Measurements from ENCODE around the gene LAG3. TPM values are rescaled to one million over a fixed set of nuclear protein-coding genes. Genes with fewer than 3 reads are reported as not detected.

The LAG3 gene
- total and polyA plus RNA-seq, 10 of the 15 experiments (the other 5 are each of a cell fraction or from before 2014, with no cell fraction given): 0.52 to 4.2 (median 1.0) TPM; not detected in 1

DNA sequence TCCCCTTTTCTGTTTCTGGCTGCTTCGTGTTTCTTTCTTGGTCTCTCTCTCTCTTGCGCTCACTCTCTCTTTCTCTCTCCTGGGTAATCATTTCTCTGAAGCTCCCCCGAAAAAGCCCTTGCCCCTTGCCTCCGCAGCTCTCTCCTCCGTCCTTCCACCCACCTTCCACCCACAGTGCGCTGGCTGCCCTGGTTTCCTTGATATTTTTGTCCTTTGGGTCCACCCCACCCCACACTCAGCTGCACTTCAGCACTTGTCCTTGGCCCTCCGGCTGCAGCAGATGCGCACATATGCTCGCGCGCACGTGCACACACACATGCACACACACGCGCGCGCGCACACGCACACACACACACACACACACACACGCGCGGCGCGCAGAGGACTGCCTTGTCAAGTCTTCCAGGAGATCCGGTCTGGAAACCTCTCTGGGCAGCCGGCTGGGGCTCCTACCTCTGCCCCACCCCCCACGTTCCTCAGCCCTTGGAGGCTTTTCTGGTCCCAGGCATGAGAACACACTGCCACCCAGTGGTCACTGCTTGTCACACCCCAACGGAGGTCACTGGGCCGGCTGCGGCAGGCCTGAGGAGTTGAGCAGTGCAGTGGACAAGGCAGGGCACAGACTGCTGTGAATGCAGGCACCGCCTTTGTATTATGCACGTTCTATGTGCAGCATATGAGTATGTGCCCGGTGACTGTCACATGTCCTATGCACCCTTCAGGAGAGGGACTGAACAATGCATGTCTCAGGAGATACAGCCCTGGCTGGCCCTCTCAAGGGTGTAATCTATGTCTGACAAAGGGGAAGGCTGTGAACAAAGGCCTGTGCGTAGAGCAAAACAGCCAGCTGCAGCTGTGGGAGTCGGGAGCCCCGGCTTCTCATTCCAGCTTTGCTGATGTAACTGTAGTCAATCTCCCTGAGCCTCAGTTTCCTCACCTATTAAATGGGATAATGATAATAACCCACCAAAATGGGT, 6.5 kb downstream of the LAG3 start (continued):
- TF ChIP-seq REST (IDR thresholded peaks at IDR 0.05; ENCODE audit: low read depth, low read length) (no peak), SUZ12 (IDR thresholded peaks at IDR 0.05; ENCODE audit: unreplicated experiment) (no peak)

GRCh38 chr12:6779708-6780432, 7.5 kb downstream of the LAG3 start:
- Histone ChIP-seq H3K4me1 (ENCODE audit: control insufficient read depth, insufficient read depth, low read length) (peaks cover 24% of the 10 kb centered on the region), H3K4me2 (ENCODE audit: control insufficient read depth, insufficient read depth) (no peak overlapping the region), H3K9me3 (replicated peaks; ENCODE audit: control insufficient read depth, insufficient read depth, low read length) (no peaks in the 10 kb centered on the region), H3K27ac (ENCODE audit: control insufficient read depth, insufficient read depth) (no peak overlapping the region), H4K20me1 (ENCODE audit: control insufficient read depth, insufficient read depth) (no peaks in the 10 kb centered on the region), H3K79me2 (ENCODE audit: control insufficient read depth, insufficient read depth, low read length) (no peaks in the 10 kb centered on the region), H3K9ac (ENCODE audit: control insufficient read depth, insufficient read depth, low read length) (no peak overlapping the region), H3K4me3 (no peak overlapping the region), H2AFZ (ENCODE audit: control insufficient read depth, low read depth, low read length) (no peak overlapping the region), H3K36me3 (ENCODE audit: control insufficient read depth in 2 of 2, insufficient read depth in 2 of 2, low read length in 1 of 2) (no peaks in the 10 kb centered on the region), H3K27me3 (replicated peaks in 1 of 2; ENCODE audit: control insufficient read depth in 2 of 2, insufficient read depth in 2 of 2, low read length in 1 of 2) (no peaks in the 10 kb centered on the region)
- ATAC-seq (no peak), FAIRE-seq (no peak), DNase-seq (ENCODE audit: low read depth, low spot score) (no peak)
- SMC1A ChIA-PET (ENCODE audit: uncharacterized antibody, unreplicated experiment): interaction anchor here (0.7 to 6.6 kb wide), 13 partner anchors 9 to 216 kb away, joined by 3 to 84 read pairs (median 6); partner anchors contain the start of genes CD4 and MLF2
- POLR2A ChIA-PET: interaction anchor here (0.5 to 1.8 kb wide), 14 partner anchors 12 to 277 kb away, joined by 3 to 11 read pairs (median 3); partner anchors contain the start of genes CDCA3, MLF2 and PTMS
- TF ChIP-seq SMARCA5 (IDR thresholded peaks at IDR 0.05) (no peak), TAF1 (IDR thresholded peaks at IDR 0.05; ENCODE audit: borderline replicate concordance, low read depth, low read length) (no peak)
- intact Hi-C loops (cut with micrococcal nuclease; ENCODE audit: unreplicated experiment) (loop anchor here (1.0 to 5.0 kb wide), 5 partner anchors 27 to 228 kb away; partner anchors contain the start of genes MLF2 and ZNF384), in situ Hi-C loops (cut with MboI) (no loop called here)
- RAD21 ChIA-PET (ENCODE audit: unreplicated experiment): interaction anchor here (0.7 to 5.4 kb wide), 6 partner anchors 16 to 90 kb away, joined by 3 to 42 read pairs (median 3); partner anchors contain the start of genes CDCA3 and MLF2
- CTCF ChIA-PET: interaction anchor here (0.7 to 12.7 kb wide), 12 partner anchors 8 to 217 kb away, joined by 3 to 221 read pairs (median 4); partner anchors contain the start of genes LAG3 and MLF2
- 36% methylated on average over 6 of the region's 6 CpGs for WGBS (ENCODE audit: insufficient coverage, insufficient replicate concordance, low lambda C conversion rate, missing lambda C conversion rate)
- no TSS peak for BruUV-seq (replicated peaks)

Data from GM12878 (cell line).